Measurements from ENCODE around the gene FLG2. TPM values are rescaled to one million over a fixed set of nuclear protein-coding genes. Genes with fewer than 3 reads are reported as not detected.

The FLG2 gene
- polyA plus RNA-seq, 1 donor (not counting 4 experiments of a cell fraction or from before 2014, with no cell fraction given): 0.98 TPM

DNA sequence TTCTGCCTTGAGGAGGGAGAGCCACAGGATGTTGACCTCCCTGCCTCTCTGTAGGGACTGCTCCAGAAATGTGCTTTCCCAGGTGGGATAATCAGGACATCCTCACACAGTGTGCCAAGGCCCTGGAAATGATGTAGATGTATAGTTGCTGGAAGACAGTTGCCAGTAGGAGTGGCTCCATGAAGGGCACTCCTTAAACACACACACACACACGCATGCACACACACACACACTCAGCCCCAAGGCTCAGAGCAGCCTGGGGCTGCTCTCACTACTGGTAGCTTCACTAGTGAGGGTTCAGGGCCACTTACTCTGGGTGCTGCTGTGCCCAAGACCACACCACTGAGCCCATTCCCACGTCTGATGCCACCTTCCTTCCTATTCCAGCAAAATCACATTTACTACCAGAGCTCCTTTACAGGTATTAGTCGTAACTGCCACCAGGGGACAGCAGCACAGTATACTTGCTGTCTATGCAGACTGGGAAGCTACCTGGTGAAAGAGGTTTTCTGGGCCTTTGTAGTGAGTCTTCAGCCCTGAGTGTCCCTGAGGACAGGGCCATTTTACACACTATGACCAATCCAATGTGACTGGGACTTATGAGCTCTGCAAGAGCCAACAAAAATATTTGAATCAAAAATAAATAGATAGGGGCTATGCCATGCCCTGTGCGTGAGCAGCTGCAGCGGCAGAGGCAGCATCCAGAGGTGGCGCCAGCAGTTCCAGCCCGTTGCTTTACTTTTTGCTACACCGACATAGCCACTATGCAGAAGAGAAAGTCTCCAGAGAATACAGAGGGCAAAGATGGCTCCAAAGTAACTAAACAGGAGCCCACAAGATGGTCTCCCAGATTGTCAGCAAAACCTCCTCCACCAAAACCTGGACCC lies 39.2 kb upstream of the FLG2 start:
- peak; percentile 80 for FAIRE-seq
- peaks cover 24% of the 10 kb centered on the region for H3K27me3 ChIP-seq (ENCODE audit: control insufficient read depth, extremely low read depth, insufficient read depth, low read length)

DNA sequence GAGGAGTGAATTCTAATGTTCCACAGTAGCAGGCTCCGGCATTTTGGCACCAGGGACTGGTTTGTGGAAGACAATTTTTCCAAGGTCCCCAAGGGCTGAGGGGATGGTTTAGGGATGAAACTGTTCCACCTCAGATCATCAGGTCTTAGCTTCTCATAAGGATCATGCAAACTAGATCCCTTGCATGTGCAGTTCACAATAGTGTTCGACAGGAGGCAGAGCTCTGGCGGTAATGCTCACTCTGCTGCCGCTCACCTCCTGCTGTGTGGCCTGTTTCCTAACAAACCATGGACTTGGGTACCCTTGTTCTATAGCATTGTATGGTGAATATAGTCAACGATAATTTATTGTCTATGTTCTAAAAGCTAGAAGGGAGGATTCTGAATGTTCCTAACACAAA lies 37.7 kb upstream of the FLG2 start:
- Histone ChIP-seq H3K4me1 (ENCODE audit: control insufficient read depth, extremely low read depth, insufficient read depth, low read length) (peaks cover 17% of the 10 kb centered on the region), H3K9ac (ENCODE audit: control insufficient read depth, extremely low read depth, insufficient read depth, low read length) (no peak overlapping the region), H3K27me3 (ENCODE audit: control insufficient read depth, extremely low read depth, insufficient read depth, low read length) (peaks cover 26% of the 10 kb centered on the region), H4K20me1 (ENCODE audit: control insufficient read depth, extremely low read depth, insufficient read depth, low read length) (no peaks in the 10 kb centered on the region), H3K4me3 (ENCODE audit: control insufficient read depth in 2 of 3, extremely low read depth in 1 of 3, insufficient read depth in 2 of 3, low read depth in 1 of 3, low read length in 3 of 3) (no peak overlapping the region), H3K9me3 (ENCODE audit: control insufficient read depth, low read depth, low read length) (no peaks in the 10 kb centered on the region), H3K4me2 (ENCODE audit: control insufficient read depth, extremely low read depth, insufficient read depth, low read depth, low read length) (no peak overlapping the region), H3K36me3 (ENCODE audit: control insufficient read depth in 2 of 2, extremely low read depth in 1 of 2, insufficient read depth in 2 of 2, low read length in 2 of 2) (no peaks in the 10 kb centered on the region), H3K27ac (ENCODE audit: control insufficient read depth, insufficient read depth, low read length) (no peak overlapping the region), H2AFZ (ENCODE audit: control insufficient read depth, low read length) (no peak overlapping the region), H3K9me1 (ENCODE audit: control insufficient read depth, extremely low read depth, insufficient read depth, low read length) (no peaks in the 10 kb centered on the region), H3K79me2 (ENCODE audit: control insufficient read depth, insufficient read depth, low read length) (no peaks in the 10 kb centered on the region)
- no peak for DNase-seq (ENCODE audit: low read depth, low spot score)
- dilution Hi-C loops (cut with MboI; ENCODE audit: extremely low pct_ligation_motif_present, low sequenced_read_pairs): no loop called here
- no peak for TF ChIP-seq EZH2 (IDR thresholded peaks at IDR 0.05; ENCODE audit: low read length)
- TF ChIP-seq, protein P1, sequence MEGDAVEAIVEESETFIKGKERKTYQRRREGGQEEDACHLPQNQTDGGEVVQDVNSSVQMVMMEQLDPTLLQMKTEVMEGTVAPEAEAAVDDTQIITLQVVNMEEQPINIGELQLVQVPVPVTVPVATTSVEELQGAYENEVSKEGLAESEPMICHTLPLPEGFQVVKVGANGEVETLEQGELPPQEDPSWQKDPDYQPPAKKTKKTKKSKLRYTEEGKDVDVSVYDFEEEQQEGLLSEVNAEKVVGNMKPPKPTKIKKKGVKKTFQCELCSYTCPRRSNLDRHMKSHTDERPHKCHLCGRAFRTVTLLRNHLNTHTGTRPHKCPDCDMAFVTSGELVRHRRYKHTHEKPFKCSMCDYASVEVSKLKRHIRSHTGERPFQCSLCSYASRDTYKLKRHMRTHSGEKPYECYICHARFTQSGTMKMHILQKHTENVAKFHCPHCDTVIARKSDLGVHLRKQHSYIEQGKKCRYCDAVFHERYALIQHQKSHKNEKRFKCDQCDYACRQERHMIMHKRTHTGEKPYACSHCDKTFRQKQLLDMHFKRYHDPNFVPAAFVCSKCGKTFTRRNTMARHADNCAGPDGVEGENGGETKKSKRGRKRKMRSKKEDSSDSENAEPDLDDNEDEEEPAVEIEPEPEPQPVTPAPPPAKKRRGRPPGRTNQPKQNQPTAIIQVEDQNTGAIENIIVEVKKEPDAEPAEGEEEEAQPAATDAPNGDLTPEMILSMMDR (optimal IDR thresholded peaks at IDR 0.05 in 1 of 3, IDR thresholded peaks at IDR 0.05 in 1 of 3, conservative IDR thresholded peaks at IDR 0.05 in 1 of 3; ENCODE audit: extremely low read depth in 1 of 3, insufficient read depth in 2 of 3, low read length in 3 of 3): no peak
- FAIRE-seq: no peak

More for the DNA sequence above, 39.2 kb upstream of the FLG2 start:
- Histone ChIP-seq H3K4me1 (ENCODE audit: control insufficient read depth, extremely low read depth, insufficient read depth, low read length) (peaks cover under 1% of the 10 kb centered on the region), H2AFZ (ENCODE audit: control insufficient read depth, low read length) (no peak overlapping the region), H3K4me2 (ENCODE audit: control insufficient read depth, extremely low read depth, insufficient read depth, low read depth, low read length) (no peak overlapping the region), H3K9ac (ENCODE audit: control insufficient read depth, extremely low read depth, insufficient read depth, low read length) (no peak overlapping the region), H3K4me3 (ENCODE audit: control insufficient read depth in 2 of 3, extremely low read depth in 1 of 3, insufficient read depth in 2 of 3, low read depth in 1 of 3, low read length in 3 of 3) (no peak overlapping the region), H4K20me1 (ENCODE audit: control insufficient read depth, extremely low read depth, insufficient read depth, low read length) (no peaks in the 10 kb centered on the region), H3K9me1 (ENCODE audit: control insufficient read depth, extremely low read depth, insufficient read depth, low read length) (no peaks in the 10 kb centered on the region), H3K9me3 (ENCODE audit: control insufficient read depth, low read depth, low read length) (no peaks in the 10 kb centered on the region), H3K36me3 (ENCODE audit: control insufficient read depth in 2 of 2, extremely low read depth in 1 of 2, insufficient read depth in 2 of 2, low read length in 2 of 2) (no peaks in the 10 kb centered on the region), H3K27ac (ENCODE audit: control insufficient read depth, insufficient read depth, low read length) (no peak overlapping the region), H3K79me2 (ENCODE audit: control insufficient read depth, insufficient read depth, low read length) (no peaks in the 10 kb centered on the region)
- DNase-seq (ENCODE audit: low read depth, low spot score): no peak
- dilution Hi-C loops (cut with MboI; ENCODE audit: extremely low pct_ligation_motif_present, low sequenced_read_pairs): no loop called here
- no peak for TF ChIP-seq EZH2 (IDR thresholded peaks at IDR 0.05; ENCODE audit: low read length)
- TF ChIP-seq, protein P1 (optimal IDR thresholded peaks at IDR 0.05 in 1 of 3, IDR thresholded peaks at IDR 0.05 in 1 of 3, conservative IDR thresholded peaks at IDR 0.05 in 1 of 3; ENCODE audit: extremely low read depth in 1 of 3, insufficient read depth in 2 of 3, low read length in 3 of 3): peak; percentile 86 to 95 (median 87)

All from keratinocyte (primary cell).